IMR-90 (cell line): Measurements from ENCODE around the gene RAB40C. TPM values are rescaled to one million over a fixed set of nuclear protein-coding genes. Genes with fewer than 3 reads are reported as not detected.
A peak's percentile ranks its signal among the peaks of the same experiment; 100 is the strongest.

Source experiments
- ATAC-seq: fragments of 200-7000 bp; cut with Tn5 transposase; 2 replicates; pipeline ENCODE4 v1.9.1; 2020; ENCODE audit warnings: low read depth, mild to moderate bottlenecking, moderate library complexity
- BruUV-seq: library from RNA; stranded (reverse); fragments of 400-500 nt; replicated peaks from 2 replicates; lab custom pipeline; 2021; lab: Mats Ljungman, UMichigan
- CTCF ChIA-PET: fragments of 300-600 bp; formaldehyde crosslinking; extraction: SDS; loops from one replicate; lab custom pipeline; 2021; ENCODE audit warnings: antibody characterized with exemption; lab: Yijun Ruan, JAX
- POLR2A ChIA-PET: fragments of 300-600 bp; sonication (Branson Sonifier 250); formaldehyde crosslinking; loops from one replicate; lab custom pipeline; 2022; ENCODE audit warnings: antibody characterized with exemption; ENCODE audit not compliant: unreplicated experiment; lab: Charles Lee
- DNase-seq: peaks from one replicate; pipeline ENCODE4 v3.0.0; 2013
- H2AFZ ChIP-seq: replicated peaks from 2 replicates; pipeline ENCODE3; 2013; ENCODE audit warnings: low read length, mild to moderate bottlenecking; ENCODE audit not compliant: poor library complexity
- H2AK5ac ChIP-seq: 2 replicates; pipeline ENCODE4 v1.6.1; 2013; ENCODE audit warnings: low read depth, low read length, inconsistent platforms
- H2AK9ac ChIP-seq: replicated peaks from 2 replicates; pipeline ENCODE3; 2013; ENCODE audit warnings: mild to moderate bottlenecking, low read depth, low read length, moderate library complexity; ENCODE audit not compliant: poor library complexity
- H2BK120ac ChIP-seq: 2 replicates; pipeline ENCODE4 v1.6.1; 2013; ENCODE audit warnings: low read depth, low read length, inconsistent platforms
- H2BK15ac ChIP-seq: 3 replicates; pipeline ENCODE4 v1.6.1; 2013; ENCODE audit warnings: low read depth, low read length, inconsistent platforms
- H2BK20ac ChIP-seq: 2 replicates; pipeline ENCODE4 v1.6.1; 2013; ENCODE audit warnings: low read depth, mild to moderate bottlenecking, inconsistent platforms, low read length, moderate library complexity
- H2BK5ac ChIP-seq: 2 replicates; pipeline ENCODE4 v1.6.1; 2013; ENCODE audit warnings: mild to moderate bottlenecking, low read depth, low read length, inconsistent platforms; ENCODE audit not compliant: poor library complexity, severe bottlenecking
- H3K14ac ChIP-seq: replicated peaks from 2 replicates; pipeline ENCODE4 v1.6.1; 2013; ENCODE audit warnings: low read depth, low read length, inconsistent platforms
- H3K18ac ChIP-seq: 2 replicates; pipeline ENCODE4 v1.6.1; 2013; ENCODE audit warnings: low read depth, low read length, control low read depth
- H3K23ac ChIP-seq: 2 replicates; pipeline ENCODE4 v1.6.1; 2013; ENCODE audit warnings: low read depth, low read length, inconsistent platforms
- H3K27ac ChIP-seq: 2 replicates; pipeline ENCODE4 v1.5.1; 2013; ENCODE audit warnings: mild to moderate bottlenecking, control low read depth, low read length; ENCODE audit not compliant: insufficient read depth
- H3K27me3 ChIP-seq: 2 replicates; pipeline ENCODE4 v1.6.1; 2013; ENCODE audit warnings: low read length; ENCODE audit not compliant: control insufficient read depth, insufficient read depth
- H3K36me3 ChIP-seq: 2 replicates; pipeline ENCODE4 v1.6.1; 2013; ENCODE audit warnings: low read length, mixed read lengths; ENCODE audit not compliant: control insufficient read depth, insufficient read depth
- H3K4ac ChIP-seq: 2 replicates; pipeline ENCODE4 v1.6.1; 2013; ENCODE audit warnings: low read depth, low read length, inconsistent platforms
- H3K4me1 ChIP-seq: 2 replicates; pipeline ENCODE4 v1.6.1; 2013; ENCODE audit warnings: low read length, mixed read lengths; ENCODE audit not compliant: control insufficient read depth, insufficient read depth
- H3K4me2 ChIP-seq: 2 replicates; pipeline ENCODE4 v1.6.1; 2013; ENCODE audit warnings: low read depth, mild to moderate bottlenecking, control low read depth, low read length, moderate library complexity
- H3K4me3 ChIP-seq: 2 replicates; pipeline ENCODE4 v1.5.1; 2013; ENCODE audit warnings: low read depth, mild to moderate bottlenecking, control low read depth, low read length, moderate library complexity; ENCODE audit not compliant: insufficient read depth
- H3K56ac ChIP-seq: 2 replicates; pipeline ENCODE4 v1.6.1; 2013; ENCODE audit warnings: low read length, inconsistent platforms; ENCODE audit not compliant: insufficient read depth; ENCODE audit errors: extremely low read depth
- H3K79me1 ChIP-seq, 2 experiments: 2 replicates each; pipeline ENCODE4 v1.6.1; 2013; ENCODE audit warnings: low read length in 2 of 2, inconsistent platforms in 1 of 2, low read depth in 1 of 2
- H3K9ac ChIP-seq: 2 replicates; pipeline ENCODE4 v1.6.1; 2013; ENCODE audit warnings: low read depth, low read length, control low read depth
- H3K9me1 ChIP-seq: 2 replicates; pipeline ENCODE4 v1.6.1; 2013; ENCODE audit warnings: low read length, inconsistent platforms; ENCODE audit not compliant: insufficient read depth
- H3K9me3 ChIP-seq: 2 replicates; pipeline ENCODE4 v1.6.1; 2013; ENCODE audit warnings: low read length; ENCODE audit not compliant: control insufficient read depth, insufficient read depth
- H4K20me1 ChIP-seq: 2 replicates; pipeline ENCODE4 v1.6.1; 2013; ENCODE audit warnings: low read length, inconsistent platforms; ENCODE audit not compliant: insufficient read depth
- H4K5ac ChIP-seq: 2 replicates; pipeline ENCODE4 v1.6.1; 2013; ENCODE audit warnings: mild to moderate bottlenecking, low read depth, low read length, control low read depth
- H4K8ac ChIP-seq, 2 experiments: 2 replicates each; pipeline ENCODE4 v1.6.1; 2013; ENCODE audit warnings: low read depth in 2 of 2, low read length in 2 of 2, control low read depth in 1 of 2, inconsistent platforms in 1 of 2
- H4K91ac ChIP-seq: 2 replicates; pipeline ENCODE4 v1.6.1; 2013; ENCODE audit warnings: low read depth, low read length, inconsistent platforms; ENCODE audit not compliant: insufficient read depth
- CTCF ChIP-seq: conservative IDR thresholded peaks from 2 replicates; pipeline ENCODE4 v1.5.1; 2012; ENCODE audit warnings: mild to moderate bottlenecking, low read depth, low read length, improper control_type of control experiment
- ELK1 ChIP-seq: fragments of 150-350 bp; IDR thresholded peaks from 2 replicates; pipeline ENCODE4 v1.6.1; 2016; ENCODE audit warnings: low read depth, mild to moderate bottlenecking, low read length, moderate library complexity, borderline replicate concordance
- USF2 ChIP-seq: fragments of 150-350 bp; IDR thresholded peaks from 2 replicates; pipeline ENCODE4 v1.6.1; 2017; ENCODE audit warnings: mild to moderate bottlenecking, antibody characterized with exemption, low read length, low read depth
- WGBS, 2 experiments: methylation state at CpG; one replicate each; pipeline versions ENCODE4 v1.1.5 to v1.1.7; 2013; ENCODE audit warnings: missing lambda C conversion rate in 2 of 2; ENCODE audit not compliant: insufficient read length in 1 of 2; ENCODE audit errors: extremely low coverage in 2 of 2; 5-methylcytosine and 5-hydroxymethylcytosine counted together
- dilution Hi-C: fragments of 300-500 bp; cut with HindIII; formaldehyde crosslinking; loops from one replicate; pipeline ENCODE4 v1.14.3; 2018; ENCODE audit warnings: low sequenced_read_pairs; ENCODE audit not compliant: unreplicated experiment
- in situ Hi-C: fragments of 300-500 bp; cut with MboI; formaldehyde crosslinking; loops from 3 replicates; pipeline ENCODE4 v1.14.3; 2019; ENCODE audit warnings: low sequenced_read_pairs, inconsistent platforms, mixed read lengths
- intact Hi-C: fragments of 100-400 bp; cut with micrococcal nuclease; formaldehyde crosslinking; loops from 2 replicates; pipeline ENCODE4 v1.10.0; 2022
- polyA plus RNA-seq, 3 experiments: library from polyadenylated mRNA; depleted of rRNA; stranded (reverse); fragments of >200 nt; gene quantifications; 2 replicates each; pipeline ENCODE4 v1.2.3, GENCODE V29; 2012; ENCODE audit warnings: low replicate concordance in 1 of 3
- total RNA-seq: library from RNA; depleted of rRNA; stranded (reverse); fragments of >200 nt; gene quantifications from 2 replicates; pipeline ENCODE4 v1.2.3, GENCODE V29; 2012

Gene RAB40C
- total and polyA plus RNA-seq, 2 of the 4 experiments (the other 2 are of a cell fraction) = 6.8 to 13.7 TPM

GRCh38 chr16:648071-648780 is 58.4 kb downstream of the RAB40C start:
- Histone ChIP-seq H4K5ac (peak overlapping the region; percentile 85), H2AK9ac (peak overlapping the region; percentile 98), H3K9ac (peak overlapping the region; percentile 79), H2BK15ac (no peak overlapping the region), H3K27ac (peak overlapping the region; percentile 85), H3K9me3 (no peaks in the 10 kb centered on the region), H4K8ac (peak overlapping the region; percentile 70 to 80), H2BK120ac (no peak overlapping the region), H3K56ac (peak overlapping the region; percentile 22; the same call in 1 of the 2 replicates), H2AFZ (peak overlapping the region; percentile 96), H3K4me1 (peaks cover 14% of the 10 kb centered on the region), H2BK5ac (peak overlapping the region; percentile 90), H3K4me3 (peak overlapping the region; percentile 59), H4K91ac (peak overlapping the region; percentile 68; the same call in 1 of the 2 replicates), H3K36me3 (peaks cover 1% of the 10 kb centered on the region; the same call in 1 of the 2 replicates), H3K9me1 (peaks cover 15% of the 10 kb centered on the region), H3K23ac (peak overlapping the region; percentile 76), H2BK20ac (no peak overlapping the region), H3K4ac (peak overlapping the region; percentile 85), H2AK5ac (peak overlapping the region; percentile 48), H3K27me3 (no peaks in the 10 kb centered on the region), H3K14ac (peak overlapping the region; percentile 46), H3K4me2 (peak overlapping the region; percentile 99), H4K20me1 (no peaks in the 10 kb centered on the region), H3K79me1 (peaks cover 12 to 46% of the 10 kb centered on the region in 2 experiments; a peak in 3 of 4 replicates), H3K18ac (no peak overlapping the region)
- ATAC-seq (no peak), DNase-seq (no peak)
- dilution Hi-C loops = no loop called here
- ChIA-PET CTCF (interaction anchor here (0.8 kb wide), 1 partner anchor 12 kb away, joined by 3 read pairs; no protein-coding TSS in a partner anchor), POLR2A (no interaction called here)
- in situ Hi-C loops = loop anchor here (10.0 kb wide), 1 partner anchor 253 kb away; the partner anchor contains the start of gene NME4
- TF ChIP-seq CTCF = peak; percentile 37
- TF ChIP-seq ELK1 = no peak
- TF ChIP-seq USF2 = no peak
- intact Hi-C loops = no loop called here
- BruUV-seq = no TSS peak
- WGBS, 2 experiments = 46% methylated on average over 15 of the region's 24 CpGs; no CpG with 5 or more reads in 1 of the 2 experiments
